Glutamatergic neuron (in vitro differentiated cells): ENCODE measurements around the gene R3HDM2. TPM values are rescaled to one million over a fixed set of nuclear protein-coding genes. Genes with fewer than 3 reads are reported as not detected.
"Not testable (repeated sequence)": the region's sequence is repeated elsewhere in the genome, so short reads cannot be mapped to it uniquely, and the experiment has no call there.

Source experiments
- DNase-seq: peaks from one replicate; pipeline ENCODE4 v3.0.0; 2022
- H3K27ac Mint-ChIP-seq: one replicate; pipeline ENCODE4 v1.8.0; 2020; ENCODE audit warnings: mild to moderate bottlenecking, mixed read lengths, inconsistent platforms; ENCODE audit not compliant: unreplicated experiment
- H3K27me3 Mint-ChIP-seq: one replicate; pipeline ENCODE4 v1.8.0; 2020; ENCODE audit warnings: mild to moderate bottlenecking, moderate library complexity, mixed read lengths, inconsistent platforms; ENCODE audit not compliant: unreplicated experiment
- H3K36me3 Mint-ChIP-seq: one replicate; pipeline ENCODE4 v1.8.0; 2020; ENCODE audit warnings: mild to moderate bottlenecking, mixed read lengths, inconsistent platforms; ENCODE audit not compliant: unreplicated experiment
- H3K4me1 Mint-ChIP-seq: one replicate; pipeline ENCODE4 v1.8.0; 2020; ENCODE audit warnings: mild to moderate bottlenecking, low read depth, mixed read lengths, inconsistent platforms; ENCODE audit not compliant: unreplicated experiment
- H3K4me3 Mint-ChIP-seq: one replicate; pipeline ENCODE4 v1.8.0; 2020; ENCODE audit warnings: mild to moderate bottlenecking, mixed read lengths, inconsistent platforms; ENCODE audit not compliant: unreplicated experiment
- H3K9me3 Mint-ChIP-seq: one replicate; pipeline ENCODE4 v1.8.0; 2020; ENCODE audit warnings: mild to moderate bottlenecking, moderate library complexity, mixed read lengths, inconsistent platforms; ENCODE audit not compliant: unreplicated experiment
- total RNA-seq: library from RNA; stranded (reverse); fragmentation: NEBNext Ultra II Directional; extraction: Animal tissue kit (Norgen Biotek cat#: 25700); gene quantifications from one replicate; pipeline ENCODE4 v1.2.1, GENCODE V29; 2021; ENCODE audit not compliant: unreplicated experiment
- TF ChIP-seq, protein P1 (sequence below): fragments of 200-600 bp; sonication (generic); IDR thresholded peaks from one replicate; pipeline ENCODE4 v1.5.0; 2021; ENCODE audit not compliant: partially characterized antibody, unreplicated experiment

Gene R3HDM2
- total RNA-seq, 1 donor from 2014 or later: 106 TPM

DNA sequence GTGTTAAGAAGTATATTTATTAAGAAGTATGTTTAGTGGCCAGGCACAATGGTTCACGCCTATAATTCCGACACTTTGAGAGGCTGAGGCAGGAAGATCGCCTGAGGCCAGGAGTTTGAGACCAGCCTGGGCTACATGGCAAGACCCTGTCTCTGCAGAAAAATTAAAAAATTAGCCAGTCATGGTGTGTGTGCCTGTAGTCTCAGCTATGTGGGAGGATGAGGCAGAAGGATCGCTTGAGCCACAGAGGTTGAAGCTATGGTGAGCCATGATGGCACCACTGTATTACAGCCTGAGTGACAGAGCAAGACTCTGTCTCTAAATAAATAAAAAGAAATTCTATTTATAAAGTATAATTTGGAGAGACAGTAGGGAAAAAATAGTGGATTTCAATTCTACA lies 20.3 kb downstream of the R3HDM2 start:
- no peaks in the 10 kb centered on the region for H3K4me1 Mint-ChIP-seq
- TF ChIP-seq, protein P1, sequence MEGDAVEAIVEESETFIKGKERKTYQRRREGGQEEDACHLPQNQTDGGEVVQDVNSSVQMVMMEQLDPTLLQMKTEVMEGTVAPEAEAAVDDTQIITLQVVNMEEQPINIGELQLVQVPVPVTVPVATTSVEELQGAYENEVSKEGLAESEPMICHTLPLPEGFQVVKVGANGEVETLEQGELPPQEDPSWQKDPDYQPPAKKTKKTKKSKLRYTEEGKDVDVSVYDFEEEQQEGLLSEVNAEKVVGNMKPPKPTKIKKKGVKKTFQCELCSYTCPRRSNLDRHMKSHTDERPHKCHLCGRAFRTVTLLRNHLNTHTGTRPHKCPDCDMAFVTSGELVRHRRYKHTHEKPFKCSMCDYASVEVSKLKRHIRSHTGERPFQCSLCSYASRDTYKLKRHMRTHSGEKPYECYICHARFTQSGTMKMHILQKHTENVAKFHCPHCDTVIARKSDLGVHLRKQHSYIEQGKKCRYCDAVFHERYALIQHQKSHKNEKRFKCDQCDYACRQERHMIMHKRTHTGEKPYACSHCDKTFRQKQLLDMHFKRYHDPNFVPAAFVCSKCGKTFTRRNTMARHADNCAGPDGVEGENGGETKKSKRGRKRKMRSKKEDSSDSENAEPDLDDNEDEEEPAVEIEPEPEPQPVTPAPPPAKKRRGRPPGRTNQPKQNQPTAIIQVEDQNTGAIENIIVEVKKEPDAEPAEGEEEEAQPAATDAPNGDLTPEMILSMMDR: no peak
- peaks cover 1% of the 10 kb centered on the region for H3K9me3 Mint-ChIP-seq
- H3K27ac Mint-ChIP-seq: no peak overlapping the region
- H3K36me3 Mint-ChIP-seq: no peaks in the 10 kb centered on the region
- DNase-seq: no peak
- H3K27me3 Mint-ChIP-seq: no peaks in the 10 kb centered on the region
- H3K4me3 Mint-ChIP-seq: no peak overlapping the region

DNA sequence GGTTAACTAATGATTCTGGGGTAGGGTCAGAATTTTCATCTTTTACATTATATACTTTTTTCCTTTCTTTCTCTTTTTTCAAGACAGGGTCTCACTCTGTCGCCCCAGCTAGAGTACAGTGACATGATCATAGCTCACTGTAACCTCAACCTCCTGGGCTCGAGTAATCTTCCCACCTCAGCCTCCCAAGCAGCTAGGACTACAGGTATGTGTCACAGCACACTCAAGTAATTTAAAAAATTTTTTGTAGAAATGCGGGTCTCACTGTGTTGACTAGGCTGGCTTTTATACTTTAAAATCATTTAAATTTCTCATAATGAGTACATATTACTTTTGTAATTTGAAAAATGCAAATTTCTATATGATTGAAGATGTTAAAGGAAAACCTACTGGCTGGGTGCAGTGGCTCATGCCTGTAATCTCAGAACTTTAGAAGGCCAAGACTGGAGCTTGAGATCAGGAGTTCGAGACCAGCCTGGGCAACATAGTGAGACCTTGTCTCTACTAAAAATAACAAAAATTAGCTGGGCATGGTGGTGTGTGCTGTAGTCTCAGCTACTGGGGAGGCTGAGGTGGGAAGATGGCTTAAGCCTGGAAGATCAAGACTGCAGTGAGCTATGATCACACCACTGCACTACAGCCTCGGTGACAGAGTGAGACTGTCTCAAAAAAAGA lies 25.7 kb downstream of the R3HDM2 start:
- no peak overlapping the region for H3K4me3 Mint-ChIP-seq
- DNase-seq: no peak
- H3K27ac Mint-ChIP-seq: no peak overlapping the region
- no peaks in the 10 kb centered on the region for H3K36me3 Mint-ChIP-seq
- TF ChIP-seq, protein P1: no peak
- peaks cover 1% of the 10 kb centered on the region for H3K9me3 Mint-ChIP-seq
- peaks cover 7% of the 10 kb centered on the region for H3K4me1 Mint-ChIP-seq
- H3K27me3 Mint-ChIP-seq: no peaks in the 10 kb centered on the region

DNA sequence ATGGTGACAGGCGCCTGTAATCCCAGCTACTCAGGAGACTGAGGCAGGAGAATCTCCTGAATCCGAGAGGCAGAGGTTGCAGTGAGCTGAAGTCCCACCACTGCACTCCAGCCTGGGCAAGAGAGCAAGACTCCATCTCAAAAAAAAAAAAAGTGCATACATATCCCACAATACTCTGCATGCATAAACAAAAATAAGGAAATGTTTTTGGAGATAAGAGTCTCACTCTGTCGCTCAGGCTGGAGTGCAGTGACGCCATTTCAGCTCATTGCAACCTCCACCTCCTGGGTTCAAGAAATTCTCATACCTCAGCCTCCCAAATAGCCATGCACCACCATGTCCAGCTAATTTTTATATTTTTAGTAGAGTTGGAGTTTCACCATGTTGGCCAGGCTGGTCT lies 28.7 kb downstream of the R3HDM2 start:
- not testable (repeated sequence) for H3K27ac Mint-ChIP-seq, H3K9me3 Mint-ChIP-seq, H3K4me1 Mint-ChIP-seq, H3K36me3 Mint-ChIP-seq, H3K27me3 Mint-ChIP-seq, DNase-seq, H3K4me3 Mint-ChIP-seq

DNA sequence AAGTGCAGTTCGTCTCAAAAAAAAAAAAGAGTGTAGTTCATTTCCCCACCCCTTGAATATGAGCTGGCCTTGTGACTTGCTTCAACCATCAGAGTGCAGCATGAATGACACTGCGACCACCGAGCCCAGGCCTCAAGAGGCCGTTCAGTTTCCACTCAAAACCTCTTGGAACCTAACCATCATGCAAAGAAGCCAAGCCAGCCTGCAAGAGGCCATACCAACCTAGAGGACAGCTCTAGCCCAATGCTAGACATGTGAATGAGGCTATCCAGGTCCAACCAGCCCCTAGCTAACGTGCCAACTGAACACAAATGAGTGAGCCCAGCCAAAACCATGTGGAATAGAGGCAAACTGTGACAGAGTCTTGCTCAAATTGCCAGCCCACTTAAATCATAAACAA lies 29.7 kb downstream of the R3HDM2 start:
- Mint-ChIP-seq H3K36me3 (no peaks in the 10 kb centered on the region), H3K9me3 (peaks cover 1% of the 10 kb centered on the region), H3K4me3 (no peak overlapping the region), H3K27ac (peak overlapping the region; percentile 59), H3K4me1 (peaks cover 7% of the 10 kb centered on the region), H3K27me3 (no peaks in the 10 kb centered on the region)
- peak; percentile 27 for DNase-seq
- TF ChIP-seq, protein P1: no peak

DNA sequence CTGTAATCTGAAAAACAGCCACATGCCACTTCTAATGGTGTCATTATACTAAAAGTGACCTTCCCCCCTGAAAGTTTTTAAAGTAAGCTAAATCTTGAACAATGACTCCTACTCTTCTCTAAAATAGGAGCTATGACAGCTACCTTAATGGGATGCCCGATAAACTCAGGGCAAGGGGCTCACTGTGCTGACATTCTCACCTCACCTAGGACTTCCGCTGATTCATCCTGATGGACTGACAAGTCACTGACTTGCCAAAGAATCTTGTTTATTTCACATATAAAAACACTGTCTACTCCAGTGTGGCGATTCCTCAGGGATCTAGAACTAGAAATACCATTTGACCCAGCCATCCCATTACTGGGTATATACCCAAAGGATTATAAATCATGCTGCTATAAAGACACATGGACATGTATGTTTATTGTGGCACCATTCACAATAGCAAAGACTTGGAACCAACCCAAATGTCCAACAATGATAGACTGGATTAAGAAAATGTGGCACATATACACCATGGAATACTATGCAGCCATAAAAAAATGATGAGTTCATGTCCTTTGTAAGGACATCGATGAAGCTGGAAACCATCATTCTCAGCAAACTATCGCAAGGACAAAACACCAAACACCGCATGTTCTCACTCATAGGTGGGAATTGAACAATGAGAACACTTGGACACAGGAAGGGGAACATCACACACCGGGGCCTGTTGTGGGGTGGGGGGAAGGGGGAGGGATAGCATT lies 31.0 kb downstream of the R3HDM2 start:
- not testable (repeated sequence) for DNase-seq, H3K27ac Mint-ChIP-seq, H3K36me3 Mint-ChIP-seq, H3K9me3 Mint-ChIP-seq, H3K4me1 Mint-ChIP-seq, H3K4me3 Mint-ChIP-seq, H3K27me3 Mint-ChIP-seq

DNA sequence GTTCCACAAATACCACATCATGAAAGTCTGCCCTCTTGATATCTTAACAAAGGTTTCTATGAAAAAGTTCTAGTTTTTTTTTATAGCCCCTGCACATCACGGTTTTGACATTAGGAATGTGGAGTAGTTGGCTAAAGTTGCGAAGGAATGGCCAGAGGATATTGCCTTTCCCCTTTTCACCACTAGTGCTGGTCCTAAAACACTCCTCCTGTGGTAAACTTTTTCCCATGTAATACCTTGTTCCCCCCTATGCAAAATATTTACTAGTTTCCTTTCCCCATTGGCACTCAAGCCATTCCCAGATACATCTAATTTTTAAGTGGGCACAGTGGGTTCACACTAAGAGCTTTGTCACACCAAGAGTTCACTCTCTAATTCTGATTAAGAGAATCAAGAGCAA lies 33.4 kb downstream of the R3HDM2 start:
- Mint-ChIP-seq H3K27ac (no peak overlapping the region), H3K4me3 (no peak overlapping the region), H3K36me3 (no peaks in the 10 kb centered on the region), H3K27me3 (no peaks in the 10 kb centered on the region), H3K9me3 (peaks cover 1% of the 10 kb centered on the region), H3K4me1 (peaks cover 7% of the 10 kb centered on the region)
- TF ChIP-seq, protein P1: no peak
- no peak for DNase-seq
